T-helper 22 cell (primary cell): ENCODE measurements around the gene CAMSAP2.
"Not testable (repeated sequence)": the region's sequence is repeated elsewhere in the genome, so short reads cannot be mapped to it uniquely, and the experiment has no call there.

ENCODE experiments used
- DNase-seq: peaks from one replicate; pipeline ENCODE4 v3.0.0-alpha.2; 2020; ENCODE audit warnings: low read depth

The CAMSAP2 gene

DNA sequence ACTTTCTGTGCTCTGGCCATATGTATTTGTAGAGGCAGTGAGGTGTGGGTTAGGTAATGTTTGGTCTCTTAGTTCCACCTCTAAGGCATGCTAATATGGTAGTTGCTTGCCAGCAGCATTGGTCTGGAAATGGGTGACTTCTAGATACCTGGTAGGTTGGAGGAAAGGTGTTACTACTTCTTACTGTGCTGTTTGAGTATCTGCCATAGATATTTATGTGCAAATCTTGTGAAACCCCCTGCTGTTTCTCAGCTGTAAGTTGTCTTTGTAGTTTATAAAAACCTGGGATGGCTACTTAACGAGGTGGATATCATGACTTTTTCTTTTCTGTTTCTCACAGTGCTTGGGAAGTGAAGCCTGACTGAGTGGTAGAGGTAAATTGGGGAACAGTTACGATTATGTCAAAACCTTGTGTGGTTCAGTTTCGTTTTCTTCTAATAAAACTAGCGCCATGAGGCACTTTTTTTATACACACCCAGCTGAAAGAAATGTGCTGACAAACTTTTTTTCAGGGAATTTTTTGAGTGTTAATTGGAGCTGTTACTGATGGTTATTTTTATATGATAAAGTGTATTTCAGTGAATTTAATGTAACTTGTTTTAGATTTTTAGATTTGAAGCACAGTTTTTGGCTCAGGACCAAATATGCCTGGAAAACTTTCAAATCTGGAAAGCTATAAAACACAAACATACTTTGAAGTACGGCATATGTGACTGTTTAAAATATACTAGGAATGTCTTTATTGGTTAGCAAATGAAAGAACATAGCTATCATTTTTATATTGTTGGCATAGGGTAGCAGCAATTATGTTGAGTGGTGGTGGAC lies 42.1 kb downstream of the CAMSAP2 start:
- DNase-seq = no peak

DNA sequence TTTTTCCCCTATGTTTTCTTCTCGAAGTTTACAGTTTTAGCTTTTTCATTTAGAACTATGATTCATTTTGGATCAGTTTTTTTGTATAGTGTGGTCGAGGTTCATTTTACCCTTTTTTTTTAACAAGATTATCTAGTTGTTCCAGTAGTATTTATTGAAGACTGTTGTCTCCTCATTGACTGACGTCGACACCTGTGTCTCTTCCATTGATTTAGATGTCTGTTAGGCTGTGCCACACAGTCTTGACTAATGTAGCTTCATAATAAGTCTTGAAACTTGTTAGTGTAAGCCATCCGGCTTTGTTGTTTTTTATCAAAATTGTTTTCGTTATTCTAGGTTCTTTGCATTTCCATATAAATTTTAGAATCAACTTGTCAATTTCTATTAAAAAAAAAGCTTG lies 45.2 kb downstream of the CAMSAP2 start:
- no peak for DNase-seq

DNA sequence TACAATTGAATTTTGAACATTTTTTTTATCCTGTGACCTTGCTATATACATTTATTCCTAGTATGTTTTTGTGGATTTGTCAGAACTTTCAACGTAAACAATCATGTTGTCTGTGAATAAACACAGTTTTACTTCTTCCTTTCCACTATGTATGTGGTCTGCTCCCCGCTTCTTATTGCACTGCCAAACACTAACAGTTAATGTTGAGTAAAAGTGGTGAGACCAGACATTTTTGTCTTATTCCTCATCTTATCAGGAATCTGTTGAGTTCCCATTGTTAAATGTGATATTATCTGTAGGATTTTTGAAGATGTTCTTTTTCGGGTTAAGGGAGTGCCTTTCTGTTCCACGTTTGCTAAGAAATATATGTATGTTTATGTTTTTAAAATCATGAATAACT lies 45.9 kb downstream of the CAMSAP2 start:
- DNase-seq = no peak

DNA sequence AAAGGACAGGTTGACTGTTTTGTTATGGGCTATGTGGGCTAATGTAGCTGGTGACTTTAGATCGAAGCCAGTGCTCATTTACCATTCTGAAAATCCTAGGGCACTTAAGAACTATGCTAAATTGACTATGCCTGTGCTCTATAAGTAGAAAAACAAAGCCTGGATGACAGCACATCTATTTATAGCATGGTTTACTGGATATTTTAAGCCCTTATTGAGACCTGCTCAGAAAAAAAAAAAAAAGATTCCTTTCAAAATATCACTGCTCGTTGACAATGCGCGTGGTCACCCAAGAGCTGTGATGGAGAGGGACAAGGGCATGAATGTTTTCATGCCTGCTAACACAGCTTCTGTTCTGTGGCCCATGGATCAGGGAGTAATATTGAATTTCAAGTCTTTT lies 48.1 kb downstream of the CAMSAP2 start:
- DNase-seq = no peak

DNA sequence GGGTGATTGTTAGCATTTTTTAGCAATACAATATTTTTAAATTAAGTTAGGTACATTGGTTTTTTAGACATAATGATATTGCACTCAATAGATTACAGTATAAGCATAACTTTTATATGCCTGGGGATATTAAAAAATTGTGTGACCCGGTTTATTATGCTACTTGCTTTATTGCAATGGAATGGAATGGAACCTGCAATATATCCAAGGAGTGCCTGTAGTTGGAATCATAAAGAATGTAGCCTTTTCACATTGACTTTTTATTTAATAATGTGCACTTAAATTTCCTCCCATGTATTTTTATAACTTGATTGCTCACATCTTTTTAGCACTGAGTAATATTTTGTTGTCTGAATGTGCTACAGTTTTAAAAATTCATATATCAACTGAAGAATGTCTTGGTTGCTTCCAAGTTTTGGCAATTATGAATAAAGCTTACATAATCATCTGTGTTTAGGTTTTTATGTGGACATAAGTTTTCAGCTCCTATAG lies 49.2 kb downstream of the CAMSAP2 start:
- DNase-seq = no peak

DNA sequence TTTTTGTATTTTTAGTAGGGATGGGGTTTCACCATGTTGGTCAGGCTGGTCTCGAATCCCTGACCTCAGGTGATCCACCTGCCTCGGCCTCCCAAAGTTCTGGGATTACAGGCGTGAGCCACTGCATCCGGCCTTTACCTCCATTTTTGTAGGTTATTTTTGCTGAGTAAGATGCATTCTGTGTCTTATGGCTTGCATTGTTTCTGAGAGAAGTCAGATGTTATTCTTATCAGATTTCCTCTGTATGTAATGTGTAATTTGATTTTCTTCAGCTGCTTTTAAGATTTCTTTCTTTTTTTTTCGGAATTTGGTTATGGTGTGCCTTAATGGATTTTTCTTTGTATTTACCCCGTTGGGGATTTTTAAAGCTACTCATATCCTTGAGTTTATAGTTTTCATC lies 52.3 kb downstream of the CAMSAP2 start:
- not testable (repeated sequence) for DNase-seq

DNA sequence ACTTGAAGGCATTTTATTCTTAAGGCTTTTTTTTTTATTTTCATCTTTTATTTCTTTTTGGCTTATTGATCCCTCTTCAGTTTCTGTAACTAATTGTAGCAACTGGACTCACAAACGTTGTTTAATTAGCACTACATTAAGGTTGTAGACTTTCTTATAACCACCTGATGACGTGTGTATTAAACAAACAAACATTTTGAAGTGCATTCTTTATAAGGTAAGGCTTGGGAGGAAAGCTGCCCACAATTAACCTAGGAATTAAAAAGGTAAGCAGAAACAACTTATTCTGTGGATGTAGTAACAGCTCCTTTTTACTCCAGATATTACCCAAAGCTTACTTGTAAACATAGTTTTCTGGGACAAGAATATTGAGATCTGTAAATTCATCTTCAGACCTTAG lies 55.0 kb downstream of the CAMSAP2 start:
- no peak for DNase-seq

DNA sequence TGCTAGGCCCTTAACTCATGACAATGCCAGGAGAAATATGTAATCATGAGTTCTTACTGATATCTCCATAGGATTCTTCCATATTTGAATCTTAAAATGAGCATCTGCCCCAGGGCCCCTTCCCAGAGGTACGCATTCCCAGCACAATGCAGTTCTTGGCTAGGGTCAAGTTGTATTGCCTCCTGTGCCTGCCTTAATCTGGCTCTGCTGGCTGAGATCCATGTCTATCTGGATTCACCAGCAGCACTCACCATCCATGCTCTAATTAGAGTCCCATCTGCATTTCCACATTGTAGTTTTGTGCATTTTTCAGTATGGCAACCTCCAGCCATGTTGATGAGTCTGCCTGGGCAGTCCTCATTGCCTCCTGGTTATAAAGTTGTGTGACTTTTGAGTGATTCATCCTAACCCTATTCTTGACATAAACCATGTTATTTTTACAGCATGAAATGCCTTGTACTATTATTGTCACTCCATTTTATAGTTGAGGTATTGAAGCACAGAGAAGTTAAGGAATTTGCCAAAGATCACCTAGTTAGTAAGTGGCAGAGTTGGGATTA lies 55.9 kb downstream of the CAMSAP2 start:
- DNase-seq = no peak

DNA sequence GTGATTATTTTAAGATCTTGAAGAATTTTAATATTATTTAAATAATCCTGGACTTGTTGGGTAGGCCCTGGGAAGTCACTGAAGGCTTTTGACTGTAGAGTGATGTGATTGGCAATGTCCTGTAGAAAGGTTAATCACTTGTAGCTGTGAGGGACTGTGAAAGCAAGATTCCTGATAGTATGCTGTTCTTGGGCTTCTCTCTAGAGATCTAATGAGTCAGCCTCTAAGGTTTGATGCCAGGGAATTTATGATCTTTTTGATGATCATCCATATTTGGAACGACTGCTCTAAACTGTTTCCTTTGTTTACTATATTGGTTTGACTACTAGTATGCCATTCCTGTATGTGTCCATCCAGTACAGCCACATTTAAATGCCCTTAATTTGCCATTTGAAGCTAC lies 56.5 kb downstream of the CAMSAP2 start:
- DNase-seq = no peak

DNA sequence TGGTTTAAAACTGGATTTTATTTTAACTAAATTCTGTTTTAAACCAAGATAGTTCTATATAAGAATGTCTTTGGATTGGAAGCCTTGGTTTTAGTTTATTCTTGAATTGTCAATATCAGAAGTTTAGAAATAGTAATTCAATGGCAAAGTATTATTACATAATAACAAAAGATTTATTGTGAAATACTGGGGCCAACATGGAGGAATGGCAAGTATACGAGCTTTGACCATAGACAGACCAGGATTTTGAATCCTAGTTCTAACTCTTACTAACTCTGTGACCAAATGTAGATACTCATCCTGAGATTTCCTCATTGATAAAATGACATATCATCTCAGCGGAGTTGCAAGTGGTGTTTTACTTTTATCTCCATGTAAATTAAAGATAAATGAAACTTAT lies 63.3 kb downstream of the CAMSAP2 start:
- DNase-seq = no peak

DNA sequence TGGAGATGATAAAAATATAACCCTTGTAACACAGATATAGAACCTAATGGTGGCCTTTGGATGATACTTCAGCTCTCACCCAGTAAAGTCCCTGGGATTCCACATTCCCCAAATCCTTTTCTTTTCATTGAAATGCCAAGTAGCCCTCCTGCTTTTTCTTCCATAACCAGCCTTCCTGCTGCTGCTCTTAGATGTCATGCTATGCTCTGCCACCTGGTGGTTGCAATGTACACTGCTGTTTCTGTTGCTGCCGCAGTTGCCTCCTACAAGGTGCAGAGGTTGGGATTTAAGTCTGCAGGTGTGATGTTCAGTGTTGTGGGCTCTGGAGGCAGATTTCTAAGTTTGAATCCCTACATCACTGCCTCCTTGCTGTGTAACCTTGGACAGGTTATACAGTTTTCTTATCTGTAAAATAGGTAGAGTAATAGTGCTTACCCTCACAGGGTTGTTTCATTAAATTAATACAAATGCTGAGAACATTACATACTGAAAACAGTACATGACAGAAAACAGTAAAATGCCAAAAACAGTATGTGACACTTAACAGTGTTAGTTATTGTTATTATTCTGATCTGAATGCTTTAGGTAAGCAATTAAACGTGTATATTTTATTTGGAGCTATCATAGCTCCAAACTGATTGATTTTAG lies 64.3 kb downstream of the CAMSAP2 start:
- peak; percentile 39 for DNase-seq

DNA sequence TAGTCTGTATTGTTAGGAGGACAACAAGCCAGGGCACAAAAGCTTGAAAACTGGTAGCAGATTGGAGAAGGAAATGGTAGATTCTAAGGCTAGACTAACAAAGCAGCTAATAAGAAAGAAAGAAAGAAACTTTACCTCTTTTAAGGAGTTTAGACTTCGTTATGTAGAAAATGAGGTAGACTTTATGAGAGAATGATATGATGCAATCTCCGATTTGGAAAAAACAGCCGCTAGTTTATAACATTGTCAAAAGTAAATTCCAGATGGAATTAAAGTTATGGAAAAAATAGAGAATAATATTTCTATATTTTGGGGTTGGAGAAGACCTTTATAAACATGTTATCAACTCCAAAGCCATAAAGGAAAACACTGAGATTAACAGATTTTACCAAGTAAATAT lies 67.0 kb downstream of the CAMSAP2 start:
- DNase-seq = no peak

DNA sequence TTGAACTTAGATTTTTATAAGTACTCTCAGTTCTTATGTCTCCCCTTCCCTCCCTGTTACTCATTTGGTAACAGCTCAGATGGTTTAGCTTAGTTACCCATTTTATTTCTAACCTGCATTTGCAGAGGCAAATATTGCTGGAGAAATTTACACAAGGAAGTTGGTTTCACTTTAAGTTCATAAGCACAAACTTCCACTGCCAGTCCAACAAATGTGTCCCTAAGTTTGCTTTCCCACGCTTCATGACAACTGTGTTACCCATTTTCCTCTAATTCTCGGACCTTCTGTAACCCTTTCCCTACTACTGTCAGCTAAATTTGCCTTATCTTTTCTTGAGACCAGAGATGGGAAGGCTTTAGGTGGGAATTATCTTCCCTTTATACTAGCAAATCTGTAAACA lies 70.2 kb downstream of the CAMSAP2 start:
- no peak for DNase-seq

DNA sequence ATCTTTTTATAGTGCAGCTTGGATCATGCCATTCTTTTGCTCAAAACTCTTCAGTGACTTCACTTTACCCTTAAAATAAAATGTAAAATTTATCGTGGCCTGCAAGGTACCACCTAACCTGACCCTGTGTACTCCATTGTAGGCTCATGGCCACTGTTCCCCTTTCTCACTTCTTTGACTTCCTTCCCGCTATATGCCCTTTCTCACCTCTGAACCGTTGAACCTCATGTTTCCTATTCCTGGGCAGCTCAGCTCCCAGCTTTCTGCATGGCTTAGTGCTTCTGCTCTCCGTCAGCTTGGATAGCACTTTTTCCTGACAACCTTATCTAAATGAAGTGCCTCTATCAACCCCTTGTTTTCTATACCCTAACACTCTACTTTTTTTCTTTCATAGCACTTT lies 73.0 kb downstream of the CAMSAP2 start:
- DNase-seq = no peak

DNA sequence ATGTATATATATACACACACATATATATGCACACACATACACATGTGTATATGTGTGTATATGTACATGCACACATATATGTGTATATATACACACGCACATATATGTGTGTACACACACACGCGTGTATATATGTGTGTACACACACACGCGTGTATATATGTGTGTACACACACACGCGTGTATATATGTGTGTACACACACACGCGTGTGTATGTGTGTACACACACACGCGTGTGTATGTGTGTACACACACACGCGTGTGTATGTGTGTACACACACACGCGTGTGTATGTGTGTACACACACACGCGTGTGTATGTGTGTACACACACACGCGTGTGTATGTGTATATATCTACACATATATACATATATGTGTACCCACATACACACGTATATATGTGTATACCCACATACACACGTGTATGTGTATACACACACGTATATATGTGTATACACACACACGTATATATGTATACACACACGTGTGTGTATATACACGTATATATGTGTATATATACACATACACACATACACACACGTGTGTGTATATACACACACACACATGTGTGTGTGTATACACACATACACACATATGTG lies 78.0 kb downstream of the CAMSAP2 start:
- DNase-seq = not testable (repeated sequence)

DNA sequence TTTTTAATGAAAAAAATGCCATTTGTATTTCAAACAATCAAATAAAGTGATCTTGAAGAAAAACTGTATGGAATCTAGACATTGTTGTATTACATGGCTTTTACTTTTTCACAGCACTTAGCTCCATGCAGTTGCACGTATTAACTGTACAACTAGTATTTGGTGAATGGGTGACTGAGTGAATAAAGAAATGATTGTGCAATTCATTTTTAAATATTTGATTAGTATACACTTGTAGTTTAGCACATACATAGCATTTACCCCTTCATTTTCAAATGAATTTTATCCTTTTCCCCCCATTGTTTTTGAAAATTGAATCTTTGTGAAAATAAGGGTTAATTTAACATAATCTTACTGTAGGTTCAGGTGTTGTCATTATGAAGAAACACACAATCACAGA lies 79.6 kb downstream of the CAMSAP2 start:
- DNase-seq = no peak

DNA sequence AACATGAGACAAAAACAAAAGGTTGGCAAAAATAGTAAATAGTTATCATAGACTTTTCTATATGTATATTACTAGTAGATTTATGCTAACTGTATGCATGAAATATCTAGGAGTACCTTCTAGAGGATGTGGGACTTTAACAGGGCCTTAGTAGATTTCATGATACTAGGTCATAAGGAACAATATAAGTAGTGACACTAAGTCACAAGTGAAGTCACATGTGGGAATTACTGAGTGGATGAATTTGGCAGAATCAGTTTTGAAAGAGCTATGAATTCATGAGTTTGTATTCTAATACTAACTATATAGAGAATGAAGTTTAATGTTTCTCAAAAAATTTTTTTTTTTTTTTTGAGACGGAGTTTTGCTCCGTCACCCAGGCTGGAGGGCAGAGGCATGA lies 81.0 kb downstream of the CAMSAP2 start:
- no peak for DNase-seq

DNA sequence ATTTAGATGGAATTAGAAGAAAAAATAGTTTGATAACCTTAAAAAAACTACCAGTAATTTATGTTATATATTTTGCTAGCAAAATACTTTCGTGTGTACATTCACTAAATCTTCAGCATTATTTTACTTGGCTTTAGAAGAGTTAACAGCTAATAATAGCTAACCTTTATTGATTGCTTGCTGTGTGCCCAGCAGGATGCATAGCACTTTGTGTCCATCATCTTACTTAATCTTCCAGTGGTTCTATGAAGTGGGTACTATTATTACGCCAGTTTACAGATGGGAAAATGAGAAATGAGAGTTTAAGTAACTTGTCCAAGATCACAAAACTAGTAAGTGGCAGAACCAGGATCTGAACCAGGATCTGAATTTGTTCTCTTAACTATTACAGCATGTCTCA lies 92.4 kb downstream of the CAMSAP2 start:
- DNase-seq = no peak

DNA sequence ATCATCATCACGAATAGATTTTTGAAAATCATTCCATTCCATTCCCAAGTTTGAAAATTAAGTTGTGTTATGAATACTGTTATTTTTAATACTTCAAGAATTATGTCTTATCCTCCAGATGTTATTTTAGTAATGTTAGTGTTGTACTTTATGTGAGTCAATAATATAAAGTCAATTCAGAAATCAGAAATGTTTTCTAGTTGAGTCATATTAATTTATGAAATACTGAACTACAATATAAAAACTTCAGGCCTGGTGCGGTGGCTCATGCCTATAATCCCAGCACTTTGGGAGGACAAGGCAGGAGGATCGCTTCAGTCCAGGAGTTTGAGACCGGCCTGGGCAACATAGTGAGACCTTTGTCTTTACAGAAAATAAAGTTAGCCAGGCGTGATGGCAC lies 95.7 kb downstream of the CAMSAP2 start:
- no peak for DNase-seq

DNA sequence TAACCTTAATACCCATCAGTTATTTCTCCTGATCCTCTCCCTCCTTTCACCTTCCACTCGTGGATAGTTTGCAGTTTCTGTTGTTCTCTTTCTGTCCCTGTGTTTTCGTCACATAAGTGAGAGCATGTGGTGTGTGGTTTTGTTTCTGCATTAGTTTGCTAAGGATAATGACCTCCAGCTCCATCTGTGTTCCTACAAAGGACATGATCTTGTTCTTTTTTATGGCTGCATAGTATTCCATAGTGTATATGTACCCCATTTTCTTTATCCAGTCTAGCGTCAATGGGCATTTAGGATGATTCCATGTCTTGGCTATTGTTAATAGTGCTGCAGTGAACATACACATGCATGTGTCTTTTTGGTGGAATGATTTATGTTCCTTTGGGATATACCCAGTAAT lies 97.5 kb downstream of the CAMSAP2 start:
- no peak for DNase-seq

DNA sequence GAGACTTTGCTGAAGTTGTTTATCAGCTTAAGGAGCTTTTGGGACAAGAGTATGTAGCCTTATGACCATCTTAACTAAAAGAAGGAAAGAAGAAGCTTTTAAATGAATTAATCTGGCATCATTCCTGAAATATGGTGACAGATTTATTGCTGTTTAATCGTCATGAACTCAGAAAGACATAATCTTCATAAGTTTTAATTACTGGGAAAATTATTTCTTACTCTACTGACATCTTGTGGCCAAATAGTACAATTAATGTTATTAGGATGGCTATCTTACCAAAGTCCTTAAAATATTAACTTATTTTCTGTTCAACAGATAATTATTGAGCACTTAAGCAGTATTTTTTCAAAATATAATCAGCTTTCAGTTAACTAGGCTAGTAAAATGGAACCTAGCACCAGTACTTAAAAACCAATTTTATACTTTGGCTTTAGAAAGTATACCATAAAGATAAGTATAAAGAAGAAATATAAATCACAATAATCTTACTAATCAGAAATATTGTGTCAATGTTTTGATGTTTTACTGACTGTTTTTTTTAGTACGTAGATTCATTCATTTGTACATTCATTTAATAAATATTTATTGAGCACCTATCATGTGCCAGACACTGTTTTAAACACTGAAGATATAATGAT lies 99.4 kb downstream of the CAMSAP2 start:
- DNase-seq = no peak

DNA sequence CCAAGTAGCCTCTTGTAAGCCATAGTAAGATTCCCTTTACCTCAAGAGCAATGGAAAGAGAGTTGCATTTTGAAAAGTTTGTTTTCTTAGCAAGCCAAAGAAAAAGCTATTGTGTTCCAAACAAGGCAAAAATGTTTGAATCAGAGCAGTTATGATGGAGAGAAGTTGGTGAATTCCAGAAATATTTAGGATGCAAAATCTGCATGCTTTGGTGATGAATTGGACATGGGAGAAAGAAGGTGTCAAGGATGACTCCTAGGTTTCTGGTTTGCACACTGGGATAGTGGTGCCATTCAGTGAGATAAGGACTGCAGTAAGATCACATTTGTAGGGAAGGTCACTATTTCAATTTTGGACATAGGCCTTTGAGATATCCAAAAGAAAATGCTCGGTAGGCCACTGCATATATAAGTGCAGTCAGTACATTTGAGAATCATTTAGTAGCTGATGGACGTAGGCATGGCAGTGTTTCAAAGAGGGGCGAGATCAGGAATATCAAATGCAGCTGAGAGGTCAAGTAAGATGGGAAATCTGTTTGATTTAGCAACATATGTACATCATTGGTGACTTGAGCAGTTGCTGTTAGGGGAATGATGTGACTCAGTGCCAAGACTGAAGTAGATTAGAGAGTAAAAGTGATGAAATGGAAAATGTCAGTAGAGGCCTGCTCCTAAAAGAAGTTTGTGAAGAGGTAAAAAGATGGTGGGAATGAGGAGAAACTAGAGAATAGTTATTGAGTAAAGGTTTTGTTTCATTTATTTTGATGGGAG lies 100.2 kb downstream of the CAMSAP2 start:
- DNase-seq = no peak
